ENCODE results near the gene UBE2L5.

GRCh38 chr13:30477346-30478195, 55.3 kb downstream of the UBE2L5 start:
- TF ChIP-seq EZH2 (IDR thresholded peaks at IDR 0.05) (no peak), POLR2AphosphoS5 (IDR thresholded peaks at IDR 0.05; ENCODE audit: borderline replicate concordance, low read depth, low read length) (no peak)

Data from SK-N-MC (cell line).